HepG2 (cell line): ENCODE results near the gene C19orf73. TPM values are rescaled to one million over a fixed set of nuclear protein-coding genes. Genes with fewer than 3 reads are reported as not detected.
A peak's percentile ranks its signal among the peaks of the same experiment; 100 is the strongest.

Source experiments
- RBM39 ChIP-seq: fragments of 200-400 bp; formaldehyde crosslinking; IDR thresholded peaks from one replicate; pipeline ENCODE4 v1.6.1; 2018; ENCODE audit warnings: antibody characterized with exemption, mild to moderate bottlenecking, low read depth, low read length; ENCODE audit not compliant: poor library complexity, severe bottlenecking
- STAT5B ChIP-seq: sonication (generic); formaldehyde crosslinking; IDR thresholded peaks from 2 replicates; pipeline ENCODE4 v1.4.0; 2020; ENCODE audit warnings: missing genetic modification reagents
- ZKSCAN5 ChIP-seq: sonication (generic); formaldehyde crosslinking; IDR thresholded peaks from 2 replicates; pipeline ENCODE4 v1.5.1; 2020; ENCODE audit warnings: mild to moderate bottlenecking, missing genetic modification reagents
- ZNF33A ChIP-seq: sonication (generic); formaldehyde crosslinking; IDR thresholded peaks from 2 replicates; pipeline ENCODE4 v1.5.1; 2020; ENCODE audit warnings: missing genetic modification reagents, mild to moderate bottlenecking, moderate library complexity, borderline replicate concordance
- ZNF558 ChIP-seq: sonication (generic); formaldehyde crosslinking; IDR thresholded peaks from 2 replicates; pipeline ENCODE4 v1.9.0; 2022; ENCODE audit warnings: mild to moderate bottlenecking, missing genetic modification reagents, borderline replicate concordance
- ZNF724P ChIP-seq: sonication (generic); formaldehyde crosslinking; IDR thresholded peaks from 2 replicates; pipeline ENCODE4 v1.8.0; 2022; ENCODE audit warnings: missing genetic modification reagents, borderline replicate concordance
- polyA plus RNA-seq, 8 experiments: library from polyadenylated mRNA; depleted of rRNA in 3 of 8; stranded (reverse) in 7 of 8; unstranded in 1 of 8; fragments of >200 nt; fragmentation: Illumina TruSeq in 4 of 8; extraction: Trizol in 4 of 8; gene quantifications; 2 replicates each; pipeline versions ENCODE4 v1.2.1 to v1.2.3, GENCODE V29; 2011 to 2016; ENCODE audit warnings: low read depth in 4 of 8, missing spikeins in 1 of 8, mixed read lengths in 1 of 8; ENCODE audit not compliant: insufficient read depth in 1 of 8
- total RNA-seq, 5 experiments: library from RNA; depleted of rRNA; stranded (reverse); fragments of >200 nt; fragmentation: Illumina TruSeq; extraction: Trizol; gene quantifications; 2 replicates each; pipeline ENCODE4 v1.2.3, GENCODE V29; 2016; ENCODE audit warnings: low read depth in 1 of 5
- TF ChIP-seq, protein P1 (sequence below): sonication (generic); formaldehyde crosslinking; IDR thresholded peaks from 2 replicates; pipeline ENCODE4 v1.8.1; 2023; ENCODE audit warnings: missing genetic modification reagents, inconsistent platforms, borderline replicate concordance
- TF ChIP-seq, protein P2 (sequence below): sonication (generic); formaldehyde crosslinking; IDR thresholded peaks from 2 replicates; pipeline ENCODE4 v1.4.0; 2020; ENCODE audit warnings: missing genetic modification reagents, borderline replicate concordance
- TF ChIP-seq, protein P3 (sequence below), 2 experiments: fragments of 450-650 bp in 1 of 2; sonication (generic) in 1 of 2; formaldehyde crosslinking in 1 of 2; IDR thresholded peaks; 2 replicates each; pipeline versions ENCODE4 v1.6.1 to v1.8.0; 2016 to 2022; ENCODE audit warnings: antibody characterized with exemption in 1 of 2, mild to moderate bottlenecking in 1 of 2, missing genetic modification reagents in 1 of 2
- TF ChIP-seq, protein P4 (sequence below): IDR thresholded peaks from 2 replicates; pipeline ENCODE4 v1.6.1; 2016; ENCODE audit warnings: low read depth, borderline replicate concordance

C19orf73 gene
- total and polyA plus RNA-seq, 2 of the 13 experiments (the other 11 are each of a cell fraction or from before 2014, with no cell fraction given) = 1.4 to 1.5 TPM

DNA sequence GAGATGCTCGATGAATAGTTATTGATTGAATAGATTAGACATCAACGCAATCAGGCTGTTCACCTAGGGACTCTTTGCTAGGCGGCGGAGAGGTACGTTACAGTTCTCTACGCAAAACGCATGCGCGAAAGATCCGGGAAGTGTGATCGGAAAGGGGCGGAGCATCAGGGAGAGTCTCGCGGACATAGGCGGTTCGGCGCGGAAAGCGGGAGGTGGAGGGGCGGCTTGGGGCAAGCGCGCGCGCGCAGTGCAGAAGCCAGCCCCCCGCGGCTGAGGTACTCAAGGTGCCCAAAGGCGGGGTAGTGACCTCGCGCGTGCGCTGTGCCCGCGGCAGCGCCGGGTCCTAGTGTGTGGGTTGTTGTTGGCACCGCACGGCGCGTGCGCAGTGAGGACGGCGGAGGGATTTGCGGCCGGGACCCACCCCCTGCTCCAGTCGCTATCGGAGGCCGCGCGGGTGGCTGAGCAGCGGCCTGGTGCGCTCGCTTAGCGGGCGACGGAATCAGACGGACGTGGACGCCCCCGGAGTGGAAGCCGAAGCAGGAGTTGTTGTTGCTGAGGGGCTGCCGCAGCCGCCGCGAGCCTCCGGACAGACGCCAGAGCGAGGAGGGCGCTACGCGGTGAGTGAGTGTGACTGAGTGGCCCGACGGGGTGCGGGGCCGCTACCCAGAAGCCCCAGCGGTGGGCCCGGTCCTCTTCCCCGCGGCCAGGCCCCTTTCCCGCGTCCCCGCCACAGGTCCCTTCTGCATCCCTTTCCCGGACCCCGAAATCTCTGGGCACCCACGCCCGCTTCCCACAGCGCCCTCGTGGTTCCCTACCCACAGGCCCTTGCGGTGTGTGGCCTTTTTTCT, 33.7 kb downstream of the C19orf73 start, which contains the start of gene SNRNP70 (continued):
- TF ChIP-seq, protein P1, sequence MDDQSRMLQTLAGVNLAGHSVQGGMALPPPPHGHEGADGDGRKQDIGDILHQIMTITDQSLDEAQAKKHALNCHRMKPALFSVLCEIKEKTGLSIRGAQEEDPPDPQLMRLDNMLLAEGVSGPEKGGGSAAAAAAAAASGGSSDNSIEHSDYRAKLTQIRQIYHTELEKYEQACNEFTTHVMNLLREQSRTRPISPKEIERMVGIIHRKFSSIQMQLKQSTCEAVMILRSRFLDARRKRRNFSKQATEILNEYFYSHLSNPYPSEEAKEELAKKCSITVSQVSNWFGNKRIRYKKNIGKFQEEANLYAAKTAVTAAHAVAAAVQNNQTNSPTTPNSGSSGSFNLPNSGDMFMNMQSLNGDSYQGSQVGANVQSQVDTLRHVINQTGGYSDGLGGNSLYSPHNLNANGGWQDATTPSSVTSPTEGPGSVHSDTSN (CRISPR knock-in tag) = 0 out of 2 replicates have a peak, but pooled peaks have one; percentile 80
- TF ChIP-seq, protein P2, sequence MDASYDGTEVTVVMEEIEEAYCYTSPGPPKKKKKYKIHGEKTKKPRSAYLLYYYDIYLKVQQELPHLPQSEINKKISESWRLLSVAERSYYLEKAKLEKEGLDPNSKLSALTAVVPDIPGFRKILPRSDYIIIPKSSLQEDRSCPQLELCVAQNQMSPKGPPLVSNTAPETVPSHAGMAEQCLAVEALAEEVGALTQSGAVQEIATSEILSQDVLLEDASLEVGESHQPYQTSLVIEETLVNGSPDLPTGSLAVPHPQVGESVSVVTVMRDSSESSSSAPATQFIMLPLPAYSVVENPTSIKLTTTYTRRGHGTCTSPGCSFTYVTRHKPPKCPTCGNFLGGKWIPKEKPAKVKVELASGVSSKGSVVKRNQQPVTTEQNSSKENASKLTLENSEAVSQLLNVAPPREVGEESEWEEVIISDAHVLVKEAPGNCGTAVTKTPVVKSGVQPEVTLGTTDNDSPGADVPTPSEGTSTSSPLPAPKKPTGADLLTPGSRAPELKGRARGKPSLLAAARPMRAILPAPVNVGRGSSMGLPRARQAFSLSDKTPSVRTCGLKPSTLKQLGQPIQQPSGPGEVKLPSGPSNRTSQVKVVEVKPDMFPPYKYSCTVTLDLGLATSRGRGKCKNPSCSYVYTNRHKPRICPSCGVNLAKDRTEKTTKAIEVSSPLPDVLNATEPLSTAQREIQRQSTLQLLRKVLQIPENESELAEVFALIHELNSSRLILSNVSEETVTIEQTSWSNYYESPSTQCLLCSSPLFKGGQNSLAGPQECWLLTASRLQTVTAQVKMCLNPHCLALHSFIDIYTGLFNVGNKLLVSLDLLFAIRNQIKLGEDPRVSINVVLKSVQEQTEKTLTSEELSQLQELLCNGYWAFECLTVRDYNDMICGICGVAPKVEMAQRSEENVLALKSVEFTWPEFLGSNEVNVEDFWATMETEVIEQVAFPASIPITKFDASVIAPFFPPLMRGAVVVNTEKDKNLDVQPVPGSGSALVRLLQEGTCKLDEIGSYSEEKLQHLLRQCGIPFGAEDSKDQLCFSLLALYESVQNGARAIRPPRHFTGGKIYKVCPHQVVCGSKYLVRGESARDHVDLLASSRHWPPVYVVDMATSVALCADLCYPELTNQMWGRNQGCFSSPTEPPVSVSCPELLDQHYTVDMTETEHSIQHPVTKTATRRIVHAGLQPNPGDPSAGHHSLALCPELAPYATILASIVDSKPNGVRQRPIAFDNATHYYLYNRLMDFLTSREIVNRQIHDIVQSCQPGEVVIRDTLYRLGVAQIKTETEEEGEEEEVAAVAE (CRISPR knock-in tag) = peak; percentile 74
- TF ChIP-seq, protein P3, sequence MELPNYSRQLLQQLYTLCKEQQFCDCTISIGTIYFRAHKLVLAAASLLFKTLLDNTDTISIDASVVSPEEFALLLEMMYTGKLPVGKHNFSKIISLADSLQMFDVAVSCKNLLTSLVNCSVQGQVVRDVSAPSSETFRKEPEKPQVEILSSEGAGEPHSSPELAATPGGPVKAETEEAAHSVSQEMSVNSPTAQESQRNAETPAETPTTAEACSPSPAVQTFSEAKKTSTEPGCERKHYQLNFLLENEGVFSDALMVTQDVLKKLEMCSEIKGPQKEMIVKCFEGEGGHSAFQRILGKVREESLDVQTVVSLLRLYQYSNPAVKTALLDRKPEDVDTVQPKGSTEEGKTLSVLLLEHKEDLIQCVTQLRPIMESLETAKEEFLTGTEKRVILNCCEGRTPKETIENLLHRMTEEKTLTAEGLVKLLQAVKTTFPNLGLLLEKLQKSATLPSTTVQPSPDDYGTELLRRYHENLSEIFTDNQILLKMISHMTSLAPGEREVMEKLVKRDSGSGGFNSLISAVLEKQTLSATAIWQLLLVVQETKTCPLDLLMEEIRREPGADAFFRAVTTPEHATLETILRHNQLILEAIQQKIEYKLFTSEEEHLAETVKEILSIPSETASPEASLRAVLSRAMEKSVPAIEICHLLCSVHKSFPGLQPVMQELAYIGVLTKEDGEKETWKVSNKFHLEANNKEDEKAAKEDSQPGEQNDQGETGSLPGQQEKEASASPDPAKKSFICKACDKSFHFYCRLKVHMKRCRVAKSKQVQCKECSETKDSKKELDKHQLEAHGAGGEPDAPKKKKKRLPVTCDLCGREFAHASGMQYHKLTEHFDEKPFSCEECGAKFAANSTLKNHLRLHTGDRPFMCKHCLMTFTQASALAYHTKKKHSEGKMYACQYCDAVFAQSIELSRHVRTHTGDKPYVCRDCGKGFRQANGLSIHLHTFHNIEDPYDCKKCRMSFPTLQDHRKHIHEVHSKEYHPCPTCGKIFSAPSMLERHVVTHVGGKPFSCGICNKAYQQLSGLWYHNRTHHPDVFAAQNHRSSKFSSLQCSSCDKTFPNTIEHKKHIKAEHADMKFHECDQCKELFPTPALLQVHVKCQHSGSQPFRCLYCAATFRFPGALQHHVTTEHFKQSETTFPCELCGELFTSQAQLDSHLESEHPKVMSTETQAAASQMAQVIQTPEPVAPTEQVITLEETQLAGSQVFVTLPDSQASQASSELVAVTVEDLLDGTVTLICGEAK (IDR thresholded peaks at IDR 0.05) = no peak
- TF ChIP-seq, protein P3 (CRISPR knock-in tag; IDR thresholded peaks at IDR 0.05) = peak; percentile 82
- TF ChIP-seq RBM39 (peak; percentile 93), ZKSCAN5 (CRISPR knock-in tag) (no peak), ZNF724P (peak; percentile 84; the same call in 1 of the 2 replicates), ZNF33A (CRISPR knock-in tag) (no peak), ZNF558 (CRISPR knock-in tag) (peak; percentile 93; the same call in 1 of the 2 replicates), STAT5B (peak; percentile 81; the same call in 1 of the 2 replicates)
- TF ChIP-seq, protein P4, sequence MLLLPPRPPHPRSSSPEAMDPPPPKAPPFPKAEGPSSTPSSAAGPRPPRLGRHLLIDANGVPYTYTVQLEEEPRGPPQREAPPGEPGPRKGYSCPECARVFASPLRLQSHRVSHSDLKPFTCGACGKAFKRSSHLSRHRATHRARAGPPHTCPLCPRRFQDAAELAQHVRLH (CRISPR knock-in tag) = peak; percentile 26; the same call in 1 of the 2 replicates
